ENCODE measurements around the gene CDYL2.

CDYL2 gene

GRCh38 chr16:80577485-80578280 is 226.7 kb downstream of the CDYL2 start:
- TF ChIP-seq ZNF8 (CRISPR knock-in tag; IDR thresholded peaks at IDR 0.05) (no peak), RARB (CRISPR knock-in tag; IDR thresholded peaks at IDR 0.05) (no peak)

GRCh38 chr16:80576343-80576912 is 228.0 kb downstream of the CDYL2 start:
- no peak for ATAC-seq
- TF ChIP-seq CREB5 (CRISPR knock-in tag; IDR thresholded peaks at IDR 0.05; ENCODE audit: low read depth) (no peak), SNAI2 (CRISPR knock-in tag; IDR thresholded peaks at IDR 0.05) (no peak), OSR1 (CRISPR knock-in tag; IDR thresholded peaks at IDR 0.05) (no peak), PATZ1 (CRISPR knock-in tag; IDR thresholded peaks at IDR 0.05; ENCODE audit: borderline replicate concordance) (no peak), GLIS3 (CRISPR knock-in tag; IDR thresholded peaks at IDR 0.05) (no peak), TOX (CRISPR knock-in tag; IDR thresholded peaks at IDR 0.05; ENCODE audit: borderline replicate concordance) (no peak), CSRNP3 (CRISPR knock-in tag; IDR thresholded peaks at IDR 0.05) (no peak)

More at GRCh38 chr16:80577485-80578280, 226.7 kb downstream of the CDYL2 start:
- no peak for ATAC-seq

- no peak for ATAC-seq
- TF ChIP-seq RARB (CRISPR knock-in tag; IDR thresholded peaks at IDR 0.05) (no peak), ZNF8 (CRISPR knock-in tag; IDR thresholded peaks at IDR 0.05) (no peak), TCF4 (CRISPR knock-in tag; IDR thresholded peaks at IDR 0.05; ENCODE audit: borderline replicate concordance) (no peak), PPARA (CRISPR knock-in tag; IDR thresholded peaks at IDR 0.05; ENCODE audit: borderline replicate concordance) (no peak)
These were observed 230.7 kb downstream of the CDYL2 start for GRCh38 chr16:80573700-80574120.

- no peak for ATAC-seq
- no peak for TF ChIP-seq ISL1 (CRISPR knock-in tag; IDR thresholded peaks at IDR 0.05)
- TF ChIP-seq ARNTL (CRISPR knock-in tag; IDR thresholded peaks at IDR 0.05; ENCODE audit: borderline replicate concordance, low read depth), result no peak
- no peak for TF ChIP-seq OSR1 (CRISPR knock-in tag; IDR thresholded peaks at IDR 0.05)
- no peak for TF ChIP-seq ZC3H10 (CRISPR knock-in tag; IDR thresholded peaks at IDR 0.05)
- TF ChIP-seq CSDC2 (CRISPR knock-in tag; IDR thresholded peaks at IDR 0.05), result no peak
- no peak for TF ChIP-seq TOX (CRISPR knock-in tag; IDR thresholded peaks at IDR 0.05; ENCODE audit: borderline replicate concordance)
- TF ChIP-seq ZNF565 (CRISPR knock-in tag; conservative IDR thresholded peaks at IDR 0.05; ENCODE audit: low read depth), result no peak
- TF ChIP-seq CREB5 (CRISPR knock-in tag; IDR thresholded peaks at IDR 0.05; ENCODE audit: low read depth), result no peak
- no peak for TF ChIP-seq CSRNP3 (CRISPR knock-in tag; IDR thresholded peaks at IDR 0.05)
- no peak for TF ChIP-seq PPARA (CRISPR knock-in tag; IDR thresholded peaks at IDR 0.05; ENCODE audit: borderline replicate concordance)
- no peak for TF ChIP-seq RARB (CRISPR knock-in tag; IDR thresholded peaks at IDR 0.05)
- TF ChIP-seq POU6F1 (CRISPR knock-in tag; IDR thresholded peaks at IDR 0.05; ENCODE audit: borderline replicate concordance, low read depth), result no peak
These were observed 234.3 kb downstream of the CDYL2 start for GRCh38 chr16:80570106-80570478.

Measured in SK-N-SH treated with all-trans-retinoic acid at 6 μM for 48 hours (cell line).